CD4-positive, CD25-positive, alpha-beta regulatory T cell (primary cell): ENCODE measurements around the gene TOP2B. TPM values are rescaled to one million over a fixed set of nuclear protein-coding genes. Genes with fewer than 3 reads are reported as not detected.

Experiments used
- ATAC-seq, 2 donors: fragments of 150-1000 bp; cut with Tn5 transposase; one replicate each; pipeline ENCODE4 v1.10.0; 2021; ENCODE audit warnings: low read depth in 2 of 2, moderate number of reproducible peaks in 2 of 2, moderate library complexity in 1 of 2
- DNase-seq, 3 donors: peaks; one replicate each; pipeline versions ENCODE4 v3.0.0 to v3.0.0-alpha.2; 2012 to 2022; ENCODE audit warnings: mixed read lengths in 1 of 3
- H3K27ac ChIP-seq: one replicate; pipeline ENCODE4 v1.7.0; 2013; ENCODE audit warnings: mild to moderate bottlenecking, low read length; ENCODE audit not compliant: insufficient read depth, poor library complexity, severe bottlenecking
- H3K27me3 ChIP-seq: one replicate; pipeline ENCODE4 v1.7.0; 2013; ENCODE audit warnings: low read length; ENCODE audit not compliant: control insufficient read depth, insufficient read depth
- H3K36me3 ChIP-seq: one replicate; pipeline ENCODE4 v1.7.0; 2013; ENCODE audit warnings: mild to moderate bottlenecking, low read length, moderate library complexity; ENCODE audit not compliant: control insufficient read depth, insufficient read depth
- H3K4me1 ChIP-seq: 2 replicates; pipeline ENCODE4 v1.7.0; 2013; ENCODE audit warnings: mild to moderate bottlenecking, low read length; ENCODE audit not compliant: insufficient read depth, control insufficient read depth, poor library complexity, severe bottlenecking
- H3K4me3 ChIP-seq: one replicate; pipeline ENCODE4 v1.7.0; 2013; ENCODE audit warnings: low read depth, mild to moderate bottlenecking, low read length, moderate library complexity
- H3K9me3 ChIP-seq, 2 experiments: 1 replicate in 1 of 2; 2 replicates in 1 of 2; pipeline ENCODE4 v1.7.0; 2013; ENCODE audit warnings: low read length in 2 of 2, mild to moderate bottlenecking in 1 of 2, moderate library complexity in 1 of 2; ENCODE audit not compliant: control insufficient read depth in 2 of 2
- H3K27ac Mint-ChIP-seq, 3 donors: one replicate each; pipeline ENCODE4 v1.8.0; 2020 to 2022; ENCODE audit warnings: mild to moderate bottlenecking in 3 of 3, mixed read lengths in 3 of 3, moderate library complexity in 2 of 3
- H3K27me3 Mint-ChIP-seq: one replicate; pipeline ENCODE4 v1.8.0; 2022; ENCODE audit warnings: mild to moderate bottlenecking, mixed read lengths
- H3K36me3 Mint-ChIP-seq: one replicate; pipeline ENCODE4 v1.8.0; 2020; ENCODE audit warnings: mixed read lengths
- H3K4me1 Mint-ChIP-seq, 4 donors: one replicate each; pipeline ENCODE4 v1.8.0; 2020 to 2022; ENCODE audit warnings: mixed read lengths in 4 of 4, mild to moderate bottlenecking in 1 of 4
- H3K4me3 Mint-ChIP-seq, 4 donors: one replicate each; pipeline ENCODE4 v1.8.0; 2020 to 2022; ENCODE audit warnings: mild to moderate bottlenecking in 4 of 4, mixed read lengths in 4 of 4, moderate library complexity in 3 of 4
- H3K9me3 Mint-ChIP-seq, 7 donors: one replicate each; pipeline ENCODE4 v1.8.0; 2020 to 2022; ENCODE audit warnings: mixed read lengths in 7 of 7, mild to moderate bottlenecking in 3 of 7, moderate library complexity in 2 of 7
- polyA plus RNA-seq, 4 donors: library from polyadenylated mRNA; unstranded; fragments of 300-500 nt; fragmentation: Illumina TruSeq; gene quantifications; one replicate each; pipeline ENCODE4 v1.2.3, GENCODE V29; 2021
- total RNA-seq: library from RNA; stranded (reverse); gene quantifications from one replicate; pipeline ENCODE4 v1.2.3, GENCODE V29; 2022

Gene TOP2B
- total and polyA plus RNA-seq, 5 donors from 2014 or later, result 52.8 to 107 (median 58.6) TPM

- Mint-ChIP-seq H3K4me3 (no peak overlapping the region), H3K27ac (no peak overlapping the region), H3K27me3 (no peaks in the 10 kb centered on the region), H3K36me3 (no peaks in the 10 kb centered on the region), H3K9me3 (no peaks in the 10 kb centered on the region), H3K4me1 (no peaks in the 10 kb centered on the region)
- no peak overlapping the region for H3K4me3 ChIP-seq
- H3K9me3 ChIP-seq, result no peaks in the 10 kb centered on the region
- DNase-seq (no peak), ATAC-seq (no peak)
- H3K27me3 ChIP-seq, result no peaks in the 10 kb centered on the region
- no peak overlapping the region for H3K27ac ChIP-seq
- H3K4me1 ChIP-seq, result no peaks in the 10 kb centered on the region
- no peaks in the 10 kb centered on the region for H3K36me3 ChIP-seq
Observed at GRCh38 chr3:25566358-25566920, 98.3 kb downstream of the TOP2B start.

GRCh38 chr3:25565807-25566206, 98.9 kb downstream of the TOP2B start:
- Mint-ChIP-seq H3K27ac (no peak overlapping the region), H3K36me3 (no peaks in the 10 kb centered on the region), H3K9me3 (no peaks in the 10 kb centered on the region), H3K4me3 (no peak overlapping the region), H3K27me3 (no peaks in the 10 kb centered on the region), H3K4me1 (no peaks in the 10 kb centered on the region)
- DNase-seq (no peak), ATAC-seq (no peak)
- Histone ChIP-seq H3K4me3 (no peak overlapping the region), H3K9me3 (no peaks in the 10 kb centered on the region), H3K27ac (no peak overlapping the region), H3K27me3 (no peaks in the 10 kb centered on the region), H3K4me1 (no peaks in the 10 kb centered on the region), H3K36me3 (no peaks in the 10 kb centered on the region)

GRCh38 chr3:25564075-25564474, 100.6 kb downstream of the TOP2B start:
- H3K27ac Mint-ChIP-seq, result no peak overlapping the region
- H3K36me3 ChIP-seq, result no peaks in the 10 kb centered on the region
- H3K9me3 Mint-ChIP-seq, result peaks cover 0 to 1% (median 0%) of the 10 kb centered on the region in 7 donors
- H3K27me3 Mint-ChIP-seq, result no peaks in the 10 kb centered on the region
- no peaks in the 10 kb centered on the region for H3K36me3 Mint-ChIP-seq
- no peak overlapping the region for H3K4me3 Mint-ChIP-seq
- H3K27me3 ChIP-seq, result no peaks in the 10 kb centered on the region
- H3K4me1 ChIP-seq, result no peaks in the 10 kb centered on the region
- no peak overlapping the region for H3K4me3 ChIP-seq
- no peak for DNase-seq
- no peaks in the 10 kb centered on the region for H3K9me3 ChIP-seq
- no peaks in the 10 kb centered on the region for H3K4me1 Mint-ChIP-seq
- ATAC-seq, result no peak
- H3K27ac ChIP-seq, result no peak overlapping the region

- H3K4me1 Mint-ChIP-seq, result no peaks in the 10 kb centered on the region
- no peaks in the 10 kb centered on the region for H3K9me3 ChIP-seq
- peaks cover 0 to 1% (median 0%) of the 10 kb centered on the region in 7 donors for H3K9me3 Mint-ChIP-seq
- H3K4me3 Mint-ChIP-seq, result no peak overlapping the region
- H3K36me3 ChIP-seq, result no peaks in the 10 kb centered on the region
- no peak overlapping the region for H3K4me3 ChIP-seq
- no peaks in the 10 kb centered on the region for H3K27me3 ChIP-seq
- H3K27ac ChIP-seq, result no peak overlapping the region
- H3K36me3 Mint-ChIP-seq, result no peaks in the 10 kb centered on the region
- H3K4me1 ChIP-seq, result no peaks in the 10 kb centered on the region
- H3K27me3 Mint-ChIP-seq, result no peaks in the 10 kb centered on the region
- ATAC-seq (no peak), DNase-seq (no peak)
- H3K27ac Mint-ChIP-seq, result no peak overlapping the region
Observed at GRCh38 chr3:25563601-25564000, 101.1 kb downstream of the TOP2B start.

- Mint-ChIP-seq H3K9me3 (peaks cover 0 to 1% (median 0%) of the 10 kb centered on the region in 7 donors), H3K4me3 (no peak overlapping the region), H3K27me3 (no peaks in the 10 kb centered on the region), H3K4me1 (no peaks in the 10 kb centered on the region), H3K27ac (no peak overlapping the region), H3K36me3 (no peaks in the 10 kb centered on the region)
- Histone ChIP-seq H3K27me3 (no peaks in the 10 kb centered on the region), H3K4me1 (no peaks in the 10 kb centered on the region), H3K9me3 (no peaks in the 10 kb centered on the region), H3K4me3 (no peak overlapping the region), H3K27ac (no peak overlapping the region), H3K36me3 (no peaks in the 10 kb centered on the region)
- DNase-seq (no peak), ATAC-seq (no peak)
Observed at GRCh38 chr3:25558796-25559195, 105.9 kb downstream of the TOP2B start.

GRCh38 chr3:25558121-25558520, 106.6 kb downstream of the TOP2B start:
- H3K36me3 Mint-ChIP-seq, result no peaks in the 10 kb centered on the region
- Histone ChIP-seq H3K9me3 (no peaks in the 10 kb centered on the region), H3K27ac (no peak overlapping the region), H3K36me3 (no peaks in the 10 kb centered on the region), H3K4me3 (no peak overlapping the region), H3K27me3 (no peaks in the 10 kb centered on the region), H3K4me1 (no peaks in the 10 kb centered on the region)
- no peak overlapping the region for H3K27ac Mint-ChIP-seq
- H3K9me3 Mint-ChIP-seq, result peaks cover 0 to 1% (median 0%) of the 10 kb centered on the region in 7 donors
- no peak overlapping the region for H3K4me3 Mint-ChIP-seq
- ATAC-seq, result no peak
- no peaks in the 10 kb centered on the region for H3K27me3 Mint-ChIP-seq
- H3K4me1 Mint-ChIP-seq, result no peaks in the 10 kb centered on the region
- no peak for DNase-seq

- DNase-seq, result no peak
- peaks cover 0 to 1% (median 0%) of the 10 kb centered on the region in 7 donors for H3K9me3 Mint-ChIP-seq
- Histone ChIP-seq H3K27ac (no peak overlapping the region), H3K4me3 (no peak overlapping the region), H3K36me3 (no peaks in the 10 kb centered on the region), H3K4me1 (no peaks in the 10 kb centered on the region), H3K27me3 (no peaks in the 10 kb centered on the region), H3K9me3 (no peaks in the 10 kb centered on the region)
- H3K4me1 Mint-ChIP-seq, result no peaks in the 10 kb centered on the region
- no peak overlapping the region for H3K4me3 Mint-ChIP-seq
- no peak for ATAC-seq
- H3K27ac Mint-ChIP-seq, result no peak overlapping the region
- no peaks in the 10 kb centered on the region for H3K27me3 Mint-ChIP-seq
- H3K36me3 Mint-ChIP-seq, result no peaks in the 10 kb centered on the region
Observed at GRCh38 chr3:25557694-25558093, 107.0 kb downstream of the TOP2B start.

GRCh38 chr3:25556447-25556846, 108.3 kb downstream of the TOP2B start:
- H3K36me3 Mint-ChIP-seq, result no peaks in the 10 kb centered on the region
- no peaks in the 10 kb centered on the region for H3K4me1 ChIP-seq
- DNase-seq (no peak), ATAC-seq (no peak)
- H3K9me3 ChIP-seq, result no peaks in the 10 kb centered on the region
- H3K4me3 Mint-ChIP-seq, result no peak overlapping the region
- H3K36me3 ChIP-seq, result no peaks in the 10 kb centered on the region
- peaks cover 0 to 1% (median 0%) of the 10 kb centered on the region in 7 donors for H3K9me3 Mint-ChIP-seq
- H3K27me3 Mint-ChIP-seq, result no peaks in the 10 kb centered on the region
- no peak overlapping the region for H3K4me3 ChIP-seq
- H3K27ac ChIP-seq, result no peak overlapping the region
- no peaks in the 10 kb centered on the region for H3K27me3 ChIP-seq
- no peak overlapping the region for H3K27ac Mint-ChIP-seq
- no peaks in the 10 kb centered on the region for H3K4me1 Mint-ChIP-seq
